Left hindlimb (tissue), 1 donor: ENCODE measurements around the gene HDAC8.
"Not testable (repeated sequence)": the region's sequence is repeated elsewhere in the genome, so short reads cannot be mapped to it uniquely, and the experiment has no call there.

Experiments
- DNase-seq: peaks from one replicate; pipeline ENCODE4 v3.0.0-alpha.2; 2018

The HDAC8 gene

GRCh38 chrX:72460715-72461114 is 111.9 kb downstream of the HDAC8 start:
- DNase-seq: no peak

DNA sequence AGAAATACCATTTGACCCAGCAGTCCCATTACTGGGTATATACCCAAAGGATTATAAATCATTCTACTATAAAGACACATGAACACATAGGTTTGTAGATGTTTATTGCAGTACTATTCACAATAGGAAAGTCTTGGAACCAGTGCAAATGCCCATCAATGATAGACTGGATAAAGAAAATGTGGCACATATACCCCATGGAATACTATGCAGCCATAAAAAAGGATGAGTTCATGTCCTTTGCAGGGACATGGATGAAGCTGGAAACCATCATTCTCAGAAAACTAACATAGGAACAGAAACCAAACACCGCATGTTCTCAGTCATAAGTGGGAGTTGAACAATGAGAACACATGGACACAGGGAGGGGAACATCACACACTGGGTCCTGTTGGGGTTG is 123.6 kb downstream of the HDAC8 start:
- not testable (repeated sequence) for DNase-seq

- DNase-seq: not testable (repeated sequence)
Measured at GRCh38 chrX:72440764-72441163, 131.9 kb downstream of the HDAC8 start.

- DNase-seq: no peak
Measured at GRCh38 chrX:72436010-72436409, 136.6 kb downstream of the HDAC8 start.

DNA sequence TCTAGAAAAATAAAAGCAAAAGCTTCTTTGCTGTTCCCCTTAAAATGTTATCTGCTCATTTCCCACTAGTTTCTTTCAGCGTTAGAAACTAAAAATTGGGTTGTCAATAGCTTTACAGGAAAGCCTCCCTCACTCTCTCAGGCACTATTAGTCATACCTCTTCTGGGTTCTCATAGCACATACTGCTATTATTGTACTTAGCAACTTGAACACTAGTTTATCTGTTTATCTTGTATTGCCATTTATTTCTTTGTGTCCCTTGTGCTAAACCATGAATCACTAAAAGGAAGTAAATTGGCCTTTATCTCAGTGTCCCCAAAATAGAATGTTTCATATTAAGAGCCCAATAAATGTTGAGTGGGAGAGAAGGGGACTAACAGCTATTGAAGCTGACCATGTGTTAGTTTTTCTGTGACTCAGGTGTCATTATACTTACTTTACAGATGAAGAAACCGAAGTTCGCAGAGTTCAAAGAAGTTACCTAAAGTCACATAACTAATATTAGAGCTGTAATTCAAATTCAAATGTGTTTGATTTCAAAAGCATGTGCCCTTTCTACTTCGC is 142.2 kb downstream of the HDAC8 start:
- DNase-seq: no peak

GRCh38 chrX:72421797-72422196 is 150.8 kb downstream of the HDAC8 start:
- no peak for DNase-seq

DNA sequence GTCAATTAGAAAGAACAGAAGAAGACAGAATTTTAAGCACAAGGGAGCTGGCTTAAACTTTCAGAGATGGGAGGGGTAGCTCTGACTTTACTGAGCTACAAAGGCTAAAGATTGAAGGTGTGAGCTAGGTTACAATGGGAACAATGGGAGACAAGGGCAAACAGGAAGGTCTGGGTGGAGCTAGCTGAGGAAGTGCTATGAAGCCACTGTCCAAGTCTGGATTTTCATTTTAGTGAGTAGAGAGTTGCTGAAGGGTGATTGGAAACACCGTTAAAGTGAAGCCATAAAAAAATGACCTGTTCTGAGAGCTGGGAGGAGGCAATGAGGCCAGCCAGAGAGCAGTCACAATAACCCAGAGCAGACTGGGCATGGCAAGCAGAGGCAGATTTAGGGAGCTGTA is 162.7 kb downstream of the HDAC8 start:
- DNase-seq: no peak

GRCh38 chrX:72408885-72409284 is 163.8 kb downstream of the HDAC8 start:
- DNase-seq: no peak

- not testable (repeated sequence) for DNase-seq
Measured at GRCh38 chrX:72405136-72405535, 167.5 kb downstream of the HDAC8 start.

DNA sequence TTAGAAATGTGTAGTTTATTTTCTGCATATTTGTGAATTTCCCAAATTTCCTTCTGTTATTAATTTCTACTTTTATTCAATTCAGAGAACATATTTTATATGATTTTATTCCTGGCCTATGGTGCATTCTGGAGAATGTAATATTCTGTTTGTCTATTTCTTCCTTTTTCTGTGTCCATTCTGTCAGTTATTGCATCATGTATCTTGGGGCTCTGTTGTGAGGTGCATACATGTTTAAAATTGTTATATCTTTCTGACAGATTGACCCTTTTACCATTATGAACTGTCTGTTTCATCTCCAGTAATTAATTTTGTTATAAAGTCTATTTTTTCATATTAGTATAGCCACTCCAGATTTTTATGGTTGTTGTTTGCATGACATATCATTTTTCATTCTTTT is 170.0 kb downstream of the HDAC8 start:
- no peak for DNase-seq

DNA sequence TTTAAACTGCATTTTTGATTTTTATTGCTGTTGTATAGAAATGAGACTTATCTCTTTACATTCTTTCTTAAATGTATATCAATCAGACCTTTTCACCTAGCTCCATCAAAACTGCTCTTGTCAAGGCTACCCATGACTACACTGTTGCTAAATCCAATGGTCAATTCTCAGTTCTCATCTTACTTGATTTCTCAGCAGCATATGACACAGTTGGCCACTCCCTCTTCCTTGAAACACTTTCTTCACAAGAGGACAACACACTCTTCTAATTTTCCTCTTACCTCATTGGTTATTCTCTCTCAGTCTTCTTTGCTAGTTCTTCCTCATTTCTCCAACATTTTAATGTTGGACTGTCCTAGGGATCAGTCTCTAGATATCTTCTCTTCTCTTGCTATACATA is 172.8 kb downstream of the HDAC8 start:
- DNase-seq: no peak

DNA sequence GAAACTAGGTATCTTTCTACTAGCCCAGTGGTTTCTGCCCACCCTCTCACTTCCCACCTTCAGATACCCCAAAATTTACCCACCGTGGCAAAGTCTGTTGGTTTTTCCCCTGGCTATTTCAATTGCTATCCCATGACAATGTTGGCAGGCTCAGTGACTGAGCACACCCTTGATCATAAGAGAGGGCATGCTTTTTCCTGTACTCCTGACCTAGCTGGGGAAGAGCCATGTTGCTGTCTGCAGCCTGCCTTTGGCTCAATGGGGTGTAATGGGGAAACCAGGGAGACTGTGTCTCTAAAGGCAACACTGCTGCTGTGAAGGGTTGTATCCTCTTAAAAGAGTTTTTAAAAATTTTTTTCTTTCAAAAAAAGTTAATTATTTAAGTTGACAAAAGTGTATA is 176.5 kb downstream of the HDAC8 start:
- DNase-seq: no peak

- no peak for DNase-seq
Measured at GRCh38 chrX:72395237-72395636, 177.4 kb downstream of the HDAC8 start.

GRCh38 chrX:72394518-72395170 is 178.0 kb downstream of the HDAC8 start:
- DNase-seq: peak; percentile 64

DNA sequence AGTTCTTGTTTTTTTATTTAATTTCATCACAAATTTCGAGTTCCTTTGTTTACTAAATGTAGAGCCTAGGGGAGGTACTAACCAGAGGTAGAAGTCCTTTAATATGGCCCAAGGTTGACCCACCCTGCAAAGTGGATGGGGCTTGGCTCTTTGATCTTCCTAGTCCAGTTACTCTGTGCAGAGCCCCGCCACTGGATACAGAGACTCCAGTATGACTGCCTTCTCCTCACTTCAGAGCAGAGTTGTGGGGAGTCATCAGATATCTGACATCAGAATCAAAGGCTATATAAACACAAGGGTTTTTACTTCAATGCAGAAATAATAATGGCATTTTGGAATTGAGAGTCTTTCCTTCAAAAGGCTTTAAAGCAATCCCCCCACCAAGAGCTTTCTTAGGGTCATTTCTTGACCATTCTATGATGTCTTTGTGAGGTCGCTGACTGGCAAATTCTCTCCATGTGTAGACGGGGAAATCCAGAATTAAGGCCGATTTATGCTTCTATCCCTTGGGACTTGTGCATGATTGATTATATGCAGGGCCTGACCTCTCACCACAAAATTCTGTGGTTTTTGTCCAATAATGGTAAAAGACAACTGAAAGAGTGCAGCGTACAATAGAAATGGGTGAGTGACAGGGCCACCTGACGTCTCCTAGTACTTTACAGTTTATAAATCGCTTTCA is 178.7 kb downstream of the HDAC8 start:
- no peak for DNase-seq

- no peak for DNase-seq
Measured at GRCh38 chrX:72392816-72393800, 179.5 kb downstream of the HDAC8 start.

DNA sequence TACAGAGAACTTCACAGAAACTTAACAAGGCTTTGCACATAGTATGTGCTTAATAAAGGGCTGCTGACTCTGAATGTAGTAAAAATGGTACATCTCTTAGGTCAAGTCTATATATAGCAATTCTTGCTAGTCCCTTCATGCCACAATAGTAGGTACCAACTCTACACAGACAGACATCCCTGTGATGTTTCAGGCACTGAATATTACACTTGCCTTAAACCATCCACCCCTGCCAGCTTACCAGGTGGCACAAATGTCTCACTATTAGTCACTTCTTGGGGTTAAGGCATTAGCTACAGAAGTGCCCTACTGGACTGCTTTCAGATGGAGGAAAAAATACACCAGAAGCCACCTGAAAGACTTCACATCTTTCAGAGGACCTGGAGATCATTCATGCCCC is 180.6 kb downstream of the HDAC8 start:
- DNase-seq: no peak

DNA sequence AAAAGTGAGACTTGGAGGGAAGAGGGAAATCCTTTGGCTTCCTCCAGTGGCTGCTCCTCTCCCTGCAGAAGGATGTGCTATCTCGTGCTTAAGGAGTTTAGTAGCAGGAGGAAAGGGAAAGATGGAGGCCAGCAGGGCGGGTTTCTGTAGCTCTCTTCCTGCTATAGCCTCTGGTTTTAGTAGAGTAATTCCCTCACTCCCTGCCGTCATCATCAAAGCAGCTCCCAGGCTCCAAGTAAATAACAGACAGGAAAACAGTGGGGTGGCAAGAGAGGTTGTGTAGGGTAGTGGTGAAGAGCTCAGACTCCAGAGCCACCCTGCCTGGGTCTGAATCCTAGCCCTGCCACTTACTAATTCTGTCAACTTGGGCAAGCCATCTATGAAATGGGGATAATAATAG is 185.4 kb downstream of the HDAC8 start:
- DNase-seq: no peak

GRCh38 chrX:72382202-72382595 is 190.4 kb downstream of the HDAC8 start:
- DNase-seq: no peak

DNA sequence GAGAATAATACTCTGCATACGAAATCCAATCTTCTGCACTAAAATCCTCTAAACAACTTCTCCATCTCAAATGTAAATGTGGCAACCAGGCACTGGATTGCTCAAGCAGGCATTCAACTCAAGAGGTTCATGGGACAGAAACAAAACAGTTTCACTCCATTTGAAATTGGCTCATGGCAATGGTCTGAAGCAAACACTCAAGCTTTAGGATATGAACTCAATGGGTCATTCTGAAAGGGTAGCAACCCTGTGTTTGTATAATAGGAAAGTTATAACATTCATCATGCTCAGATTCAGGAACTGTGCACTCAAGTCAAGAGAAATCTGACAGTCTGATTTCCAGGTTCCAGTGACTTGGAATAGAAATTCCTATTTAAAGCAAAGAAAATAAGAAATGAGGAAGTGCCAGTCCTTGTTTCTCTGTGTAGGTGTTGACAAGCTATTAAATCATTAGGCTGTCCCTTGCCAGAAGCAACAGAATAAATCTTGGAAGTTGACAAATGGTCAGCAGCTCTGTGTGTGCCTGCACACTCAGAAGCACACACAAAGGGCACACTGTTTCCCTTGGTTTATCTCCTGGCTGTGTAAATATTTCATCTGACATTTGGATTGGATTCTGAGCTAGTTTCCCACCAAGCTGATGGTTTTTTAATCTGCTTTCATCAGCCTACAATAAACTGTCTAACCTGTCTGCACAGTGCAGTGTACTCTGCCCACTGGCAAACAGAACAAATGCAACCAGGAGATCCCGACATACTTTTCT is 191.0 kb downstream of the HDAC8 start:
- no peak for DNase-seq

DNA sequence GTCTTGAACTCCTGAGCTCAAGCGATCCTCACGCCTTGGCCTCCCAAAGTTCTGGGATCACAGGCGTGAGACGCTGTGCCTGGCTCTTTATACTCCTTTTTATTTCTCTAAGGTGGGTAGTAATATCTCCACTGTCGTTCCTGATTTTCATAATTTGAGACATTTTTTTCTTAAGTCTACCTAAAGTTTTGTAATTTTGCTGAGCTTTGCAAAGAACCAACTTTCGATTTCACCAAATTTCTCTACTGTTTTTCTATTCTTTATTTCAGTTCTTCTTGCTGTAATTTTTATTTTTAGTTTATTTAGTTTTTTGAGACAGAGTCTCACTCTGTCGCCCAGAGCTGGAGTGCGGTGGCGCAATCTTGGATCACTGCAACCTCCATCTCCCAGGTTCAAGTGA is 196.5 kb downstream of the HDAC8 start:
- no peak for DNase-seq

- DNase-seq: no peak
Measured at GRCh38 chrX:72373136-72373535, 199.5 kb downstream of the HDAC8 start.

DNA sequence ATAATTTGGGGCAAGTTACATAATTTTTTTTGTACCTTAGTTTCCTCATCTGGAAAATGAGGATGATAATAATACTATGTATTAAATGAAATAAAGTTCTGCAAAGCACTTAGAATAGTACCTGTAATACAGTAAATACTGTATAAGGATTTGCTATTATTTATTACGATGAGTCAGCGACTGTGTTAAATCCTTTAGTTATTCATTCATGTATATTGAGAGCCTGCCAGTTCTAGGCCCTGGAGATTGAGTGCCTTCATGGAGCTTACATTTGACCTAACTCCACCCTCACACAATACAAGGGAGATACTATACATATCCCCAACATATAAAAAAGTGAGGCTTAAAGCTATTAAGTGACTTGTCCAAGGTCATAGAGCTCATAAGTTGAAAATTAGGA is 199.9 kb downstream of the HDAC8 start:
- DNase-seq: no peak
